Measurements from ENCODE around the gene TSKS.
"Not testable (repeated sequence)": the region's sequence is repeated elsewhere in the genome, so short reads cannot be mapped to it uniquely, and the experiment has no call there.

TSKS gene

GRCh38 chr19:49719420-49719819 is 43.7 kb downstream of the TSKS start:
- H3K9ac ChIP-seq (ENCODE audit: low read length); H3K4me3 ChIP-seq (ENCODE audit: low read length); H3K27me3 ChIP-seq (ENCODE audit: control insufficient read depth, insufficient read depth, low read length); H3K9me3 ChIP-seq (ENCODE audit: control insufficient read depth, low read length); H3K36me3 ChIP-seq (ENCODE audit: control insufficient read depth, insufficient read depth, low read length); H3K4me1 ChIP-seq (ENCODE audit: control insufficient read depth, insufficient read depth, low read length): not testable (repeated sequence)

GRCh38 chr19:49718991-49719390 is 44.1 kb downstream of the TSKS start:
- Histone ChIP-seq H3K36me3 (ENCODE audit: control insufficient read depth, insufficient read depth, low read length) (no peaks in the 10 kb centered on the region), H3K9me3 (ENCODE audit: control insufficient read depth, low read length) (no peaks in the 10 kb centered on the region), H3K9ac (ENCODE audit: low read length) (no peak overlapping the region), H3K4me1 (ENCODE audit: control insufficient read depth, insufficient read depth, low read length) (no peaks in the 10 kb centered on the region), H3K4me3 (ENCODE audit: low read length) (no peak overlapping the region), H3K27me3 (ENCODE audit: control insufficient read depth, insufficient read depth, low read length) (no peaks in the 10 kb centered on the region)

- Histone ChIP-seq H3K4me1 (ENCODE audit: control insufficient read depth, insufficient read depth, low read length) (no peaks in the 10 kb centered on the region), H3K9me3 (ENCODE audit: control insufficient read depth, low read length) (no peaks in the 10 kb centered on the region), H3K27me3 (ENCODE audit: control insufficient read depth, insufficient read depth, low read length) (no peaks in the 10 kb centered on the region), H3K4me3 (ENCODE audit: low read length) (no peak overlapping the region), H3K36me3 (ENCODE audit: control insufficient read depth, insufficient read depth, low read length) (no peaks in the 10 kb centered on the region), H3K9ac (ENCODE audit: low read length) (no peak overlapping the region)
Observed at GRCh38 chr19:49718511-49718910, 44.6 kb downstream of the TSKS start.

GRCh38 chr19:49716154-49716553 is 47.0 kb downstream of the TSKS start:
- H3K4me3 ChIP-seq (ENCODE audit: low read length): no peak overlapping the region
- no peaks in the 10 kb centered on the region for H3K27me3 ChIP-seq (ENCODE audit: control insufficient read depth, insufficient read depth, low read length)
- no peak overlapping the region for H3K9ac ChIP-seq (ENCODE audit: low read length)
- H3K36me3 ChIP-seq (ENCODE audit: control insufficient read depth, insufficient read depth, low read length): no peaks in the 10 kb centered on the region
- no peaks in the 10 kb centered on the region for H3K9me3 ChIP-seq (ENCODE audit: control insufficient read depth, low read length)
- no peaks in the 10 kb centered on the region for H3K4me1 ChIP-seq (ENCODE audit: control insufficient read depth, insufficient read depth, low read length)

GRCh38 chr19:49713236-49713845 is 49.8 kb downstream of the TSKS start:
- no peak overlapping the region for H3K4me3 ChIP-seq (ENCODE audit: low read length)
- H3K36me3 ChIP-seq (ENCODE audit: control insufficient read depth, insufficient read depth, low read length): no peaks in the 10 kb centered on the region
- H3K27me3 ChIP-seq (ENCODE audit: control insufficient read depth, insufficient read depth, low read length): no peaks in the 10 kb centered on the region
- no peaks in the 10 kb centered on the region for H3K9me3 ChIP-seq (ENCODE audit: control insufficient read depth, low read length)
- H3K4me1 ChIP-seq (ENCODE audit: control insufficient read depth, insufficient read depth, low read length): no peaks in the 10 kb centered on the region
- H3K9ac ChIP-seq (ENCODE audit: low read length): no peak overlapping the region

GRCh38 chr19:49712397-49712859 is 50.7 kb downstream of the TSKS start:
- H3K4me3 ChIP-seq (ENCODE audit: low read length): no peak overlapping the region
- no peaks in the 10 kb centered on the region for H3K9me3 ChIP-seq (ENCODE audit: control insufficient read depth, low read length)
- no peaks in the 10 kb centered on the region for H3K4me1 ChIP-seq (ENCODE audit: control insufficient read depth, insufficient read depth, low read length)
- H3K36me3 ChIP-seq (ENCODE audit: control insufficient read depth, insufficient read depth, low read length): no peaks in the 10 kb centered on the region
- no peak overlapping the region for H3K9ac ChIP-seq (ENCODE audit: low read length)
- no peaks in the 10 kb centered on the region for H3K27me3 ChIP-seq (ENCODE audit: control insufficient read depth, insufficient read depth, low read length)

- H3K4me1 ChIP-seq (ENCODE audit: control insufficient read depth, insufficient read depth, low read length): no peaks in the 10 kb centered on the region
- H3K9ac ChIP-seq (ENCODE audit: low read length): no peak overlapping the region
- H3K27me3 ChIP-seq (ENCODE audit: control insufficient read depth, insufficient read depth, low read length): no peaks in the 10 kb centered on the region
- H3K9me3 ChIP-seq (ENCODE audit: control insufficient read depth, low read length): no peaks in the 10 kb centered on the region
- no peaks in the 10 kb centered on the region for H3K36me3 ChIP-seq (ENCODE audit: control insufficient read depth, insufficient read depth, low read length)
- H3K4me3 ChIP-seq (ENCODE audit: low read length): no peak overlapping the region
Observed at GRCh38 chr19:49710372-49710951, 52.6 kb downstream of the TSKS start.

- no peak overlapping the region for H3K4me3 ChIP-seq (ENCODE audit: low read length)
- H3K27me3 ChIP-seq (ENCODE audit: control insufficient read depth, insufficient read depth, low read length): peaks cover 1% of the 10 kb centered on the region
- H3K9ac ChIP-seq (ENCODE audit: low read length): no peak overlapping the region
- H3K36me3 ChIP-seq (ENCODE audit: control insufficient read depth, insufficient read depth, low read length): no peaks in the 10 kb centered on the region
- H3K9me3 ChIP-seq (ENCODE audit: control insufficient read depth, low read length): no peaks in the 10 kb centered on the region
- no peaks in the 10 kb centered on the region for H3K4me1 ChIP-seq (ENCODE audit: control insufficient read depth, insufficient read depth, low read length)
Observed at GRCh38 chr19:49705919-49706318, 57.2 kb downstream of the TSKS start.

- Histone ChIP-seq H3K4me3 (ENCODE audit: low read length) (no peak overlapping the region), H3K27me3 (ENCODE audit: control insufficient read depth, insufficient read depth, low read length) (peaks cover 8% of the 10 kb centered on the region), H3K4me1 (ENCODE audit: control insufficient read depth, insufficient read depth, low read length) (no peaks in the 10 kb centered on the region), H3K9ac (ENCODE audit: low read length) (no peak overlapping the region), H3K9me3 (ENCODE audit: control insufficient read depth, low read length) (no peaks in the 10 kb centered on the region), H3K36me3 (ENCODE audit: control insufficient read depth, insufficient read depth, low read length) (no peaks in the 10 kb centered on the region)
Observed at GRCh38 chr19:49704888-49705642, 58.0 kb downstream of the TSKS start.

- H3K9ac ChIP-seq (ENCODE audit: low read length): no peak overlapping the region
Observed at GRCh38 chr19:49701271-49701786, 61.8 kb downstream of the TSKS start.

GRCh38 chr19:49700563-49700962 is 62.5 kb downstream of the TSKS start:
- Histone ChIP-seq H3K36me3 (ENCODE audit: control insufficient read depth, insufficient read depth, low read length) (no peaks in the 10 kb centered on the region), H3K4me1 (ENCODE audit: control insufficient read depth, insufficient read depth, low read length) (no peaks in the 10 kb centered on the region), H3K9me3 (ENCODE audit: control insufficient read depth, low read length) (no peaks in the 10 kb centered on the region), H3K4me3 (ENCODE audit: low read length) (no peak overlapping the region), H3K27me3 (ENCODE audit: control insufficient read depth, insufficient read depth, low read length) (peaks cover 8% of the 10 kb centered on the region), H3K9ac (ENCODE audit: low read length) (no peak overlapping the region)

More at GRCh38 chr19:49701271-49701786, 61.8 kb downstream of the TSKS start:
- Histone ChIP-seq H3K4me1 (ENCODE audit: control insufficient read depth, insufficient read depth, low read length) (no peaks in the 10 kb centered on the region), H3K27me3 (ENCODE audit: control insufficient read depth, insufficient read depth, low read length) (peaks cover 8% of the 10 kb centered on the region), H3K36me3 (ENCODE audit: control insufficient read depth, insufficient read depth, low read length) (no peaks in the 10 kb centered on the region), H3K9me3 (ENCODE audit: control insufficient read depth, low read length) (no peaks in the 10 kb centered on the region), H3K4me3 (ENCODE audit: low read length) (no peak overlapping the region)

GRCh38 chr19:49699364-49699763 is 63.7 kb downstream of the TSKS start:
- Histone ChIP-seq H3K36me3 (ENCODE audit: control insufficient read depth, insufficient read depth, low read length) (no peaks in the 10 kb centered on the region), H3K4me1 (ENCODE audit: control insufficient read depth, insufficient read depth, low read length) (no peaks in the 10 kb centered on the region), H3K9me3 (ENCODE audit: control insufficient read depth, low read length) (no peaks in the 10 kb centered on the region), H3K4me3 (ENCODE audit: low read length) (no peak overlapping the region), H3K9ac (ENCODE audit: low read length) (no peak overlapping the region), H3K27me3 (ENCODE audit: control insufficient read depth, insufficient read depth, low read length) (peaks cover 8% of the 10 kb centered on the region)

All from mucosa of stomach (tissue), 1 donor.